Measurements from ENCODE around the gene APOBR. TPM values are rescaled to one million over a fixed set of nuclear protein-coding genes. Genes with fewer than 3 reads are reported as not detected.

APOBR gene
- total and polyA plus RNA-seq, 10 of the 15 experiments (the other 5 are each of a cell fraction or from before 2014, with no cell fraction given): 0.04 to 2.5 (median 0.54) TPM; not detected in 1

- peak; percentile 80; the same call in 1 of the 2 replicates for TF ChIP-seq MLLT1 (IDR thresholded peaks at IDR 0.05)
- no peak for TF ChIP-seq NRF1 (conservative IDR thresholded peaks at IDR 0.05; ENCODE audit: low read depth, low read length)
- no peak for TF ChIP-seq SREBF2 (IDR thresholded peaks at IDR 0.05; ENCODE audit: low read length)
- TF ChIP-seq BHLHE40 (IDR thresholded peaks at IDR 0.05; ENCODE audit: borderline replicate concordance in 1 of 2, low read depth in 2 of 2, low read length in 1 of 2): peak; percentile 97 to 98
- TF ChIP-seq RAD51 (IDR thresholded peaks at IDR 0.05): peak; percentile 100
- TF ChIP-seq, protein P1, sequence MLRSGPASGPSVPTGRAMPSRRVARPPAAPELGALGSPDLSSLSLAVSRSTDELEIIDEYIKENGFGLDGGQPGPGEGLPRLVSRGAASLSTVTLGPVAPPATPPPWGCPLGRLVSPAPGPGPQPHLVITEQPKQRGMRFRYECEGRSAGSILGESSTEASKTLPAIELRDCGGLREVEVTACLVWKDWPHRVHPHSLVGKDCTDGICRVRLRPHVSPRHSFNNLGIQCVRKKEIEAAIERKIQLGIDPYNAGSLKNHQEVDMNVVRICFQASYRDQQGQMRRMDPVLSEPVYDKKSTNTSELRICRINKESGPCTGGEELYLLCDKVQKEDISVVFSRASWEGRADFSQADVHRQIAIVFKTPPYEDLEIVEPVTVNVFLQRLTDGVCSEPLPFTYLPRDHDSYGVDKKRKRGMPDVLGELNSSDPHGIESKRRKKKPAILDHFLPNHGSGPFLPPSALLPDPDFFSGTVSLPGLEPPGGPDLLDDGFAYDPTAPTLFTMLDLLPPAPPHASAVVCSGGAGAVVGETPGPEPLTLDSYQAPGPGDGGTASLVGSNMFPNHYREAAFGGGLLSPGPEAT (IDR thresholded peaks at IDR 0.05; ENCODE audit: low read depth): peak; percentile 98
- peak; percentile 71; the same call in 1 of the 2 replicates for TF ChIP-seq CREM (IDR thresholded peaks at IDR 0.05; ENCODE audit: low read depth)
- no peak for TF ChIP-seq TCF7 (IDR thresholded peaks at IDR 0.05; ENCODE audit: borderline replicate concordance)
- no peak for TF ChIP-seq ESRRA (IDR thresholded peaks at IDR 0.05; ENCODE audit: low read length)
- TF ChIP-seq ZNF217 (IDR thresholded peaks at IDR 0.05): no peak
- TF ChIP-seq RB1 (IDR thresholded peaks at IDR 0.05; ENCODE audit: borderline replicate concordance): no peak
- TF ChIP-seq CBX3 (IDR thresholded peaks at IDR 0.05; ENCODE audit: borderline replicate concordance, low read depth): no peak
- TF ChIP-seq BMI1 (IDR thresholded peaks at IDR 0.05; ENCODE audit: borderline replicate concordance): no peak
- TF ChIP-seq, protein P2, sequence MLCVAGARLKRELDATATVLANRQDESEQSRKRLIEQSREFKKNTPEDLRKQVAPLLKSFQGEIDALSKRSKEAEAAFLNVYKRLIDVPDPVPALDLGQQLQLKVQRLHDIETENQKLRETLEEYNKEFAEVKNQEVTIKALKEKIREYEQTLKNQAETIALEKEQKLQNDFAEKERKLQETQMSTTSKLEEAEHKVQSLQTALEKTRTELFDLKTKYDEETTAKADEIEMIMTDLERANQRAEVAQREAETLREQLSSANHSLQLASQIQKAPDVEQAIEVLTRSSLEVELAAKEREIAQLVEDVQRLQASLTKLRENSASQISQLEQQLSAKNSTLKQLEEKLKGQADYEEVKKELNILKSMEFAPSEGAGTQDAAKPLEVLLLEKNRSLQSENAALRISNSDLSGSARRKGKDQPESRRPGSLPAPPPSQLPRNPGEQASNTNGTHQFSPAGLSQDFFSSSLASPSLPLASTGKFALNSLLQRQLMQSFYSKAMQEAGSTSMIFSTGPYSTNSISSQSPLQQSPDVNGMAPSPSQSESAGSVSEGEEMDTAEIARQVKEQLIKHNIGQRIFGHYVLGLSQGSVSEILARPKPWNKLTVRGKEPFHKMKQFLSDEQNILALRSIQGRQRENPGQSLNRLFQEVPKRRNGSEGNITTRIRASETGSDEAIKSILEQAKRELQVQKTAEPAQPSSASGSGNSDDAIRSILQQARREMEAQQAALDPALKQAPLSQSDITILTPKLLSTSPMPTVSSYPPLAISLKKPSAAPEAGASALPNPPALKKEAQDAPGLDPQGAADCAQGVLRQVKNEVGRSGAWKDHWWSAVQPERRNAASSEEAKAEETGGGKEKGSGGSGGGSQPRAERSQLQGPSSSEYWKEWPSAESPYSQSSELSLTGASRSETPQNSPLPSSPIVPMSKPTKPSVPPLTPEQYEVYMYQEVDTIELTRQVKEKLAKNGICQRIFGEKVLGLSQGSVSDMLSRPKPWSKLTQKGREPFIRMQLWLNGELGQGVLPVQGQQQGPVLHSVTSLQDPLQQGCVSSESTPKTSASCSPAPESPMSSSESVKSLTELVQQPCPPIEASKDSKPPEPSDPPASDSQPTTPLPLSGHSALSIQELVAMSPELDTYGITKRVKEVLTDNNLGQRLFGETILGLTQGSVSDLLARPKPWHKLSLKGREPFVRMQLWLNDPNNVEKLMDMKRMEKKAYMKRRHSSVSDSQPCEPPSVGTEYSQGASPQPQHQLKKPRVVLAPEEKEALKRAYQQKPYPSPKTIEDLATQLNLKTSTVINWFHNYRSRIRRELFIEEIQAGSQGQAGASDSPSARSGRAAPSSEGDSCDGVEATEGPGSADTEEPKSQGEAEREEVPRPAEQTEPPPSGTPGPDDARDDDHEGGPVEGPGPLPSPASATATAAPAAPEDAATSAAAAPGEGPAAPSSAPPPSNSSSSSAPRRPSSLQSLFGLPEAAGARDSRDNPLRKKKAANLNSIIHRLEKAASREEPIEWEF (IDR thresholded peaks at IDR 0.05; ENCODE audit: insufficient replicate concordance, low read depth, low read length): no peak
- no peak for TF ChIP-seq RFX5 (IDR thresholded peaks at IDR 0.05; ENCODE audit: low read depth, low read length)
- TF ChIP-seq NBN (IDR thresholded peaks at IDR 0.05): peak; percentile 83
- peak; percentile 82 for TF ChIP-seq PRDM15 (CRISPR knock-in tag; IDR thresholded peaks at IDR 0.05)
These were observed 2.4 kb upstream of the APOBR start, which contains the start of gene CLN3 (continued) for GRCh38 chr16:28491970-28492474.

All from GM12878 (cell line).